Lung (tissue), 12 donors: ENCODE results near the gene APOC4. TPM values are rescaled to one million over a fixed set of nuclear protein-coding genes. Genes with fewer than 3 reads are reported as not detected.

Experiments
- ATAC-seq: fragments of 200-7000 bp; cut with Tn5 transposase; one replicate; pipeline ENCODE4 v1.9.1; 2020; ENCODE audit warnings: moderate number of reproducible peaks; ENCODE audit not compliant: insufficient read depth, low FRiP score
- DNase-seq, 3 donors: peaks; one replicate each; pipeline ENCODE4 v3.0.0-alpha.2; 2013 to 2017
- H3K27ac ChIP-seq, 2 donors: one replicate each; pipeline ENCODE4 v1.5.1; 2013; ENCODE audit warnings: mild to moderate bottlenecking in 2 of 2, moderate library complexity in 2 of 2, control low read depth in 1 of 2, inconsistent platforms in 1 of 2, low read depth in 1 of 2, low read length in 1 of 2
- H3K27me3 ChIP-seq, 3 donors: one replicate each; pipeline ENCODE4 v1.5.1; 2013; ENCODE audit warnings: low read length in 2 of 3; ENCODE audit not compliant: control insufficient read depth in 3 of 3, insufficient read depth in 3 of 3
- H3K36me3 ChIP-seq, 4 donors: one replicate each; pipeline ENCODE4 v1.5.1; 2013; ENCODE audit warnings: low read length in 4 of 4, mild to moderate bottlenecking in 1 of 4, moderate library complexity in 1 of 4; ENCODE audit not compliant: control insufficient read depth in 4 of 4, insufficient read depth in 4 of 4
- H3K4me1 ChIP-seq, 5 donors: one replicate each; pipeline ENCODE4 v1.5.1; 2013; ENCODE audit warnings: low read length in 5 of 5, mild to moderate bottlenecking in 2 of 5, moderate library complexity in 1 of 5; ENCODE audit not compliant: control insufficient read depth in 5 of 5, insufficient read depth in 5 of 5
- H3K4me3 ChIP-seq: one replicate; pipeline ENCODE4 v1.5.1; 2013; ENCODE audit warnings: mild to moderate bottlenecking, control low read depth, moderate library complexity
- H3K9ac ChIP-seq, 2 donors: one replicate each; pipeline ENCODE4 v1.5.1; 2013; ENCODE audit warnings: low read length in 2 of 2, control low read depth in 1 of 2; ENCODE audit not compliant: insufficient read depth in 1 of 2
- H3K9me3 ChIP-seq, 4 donors: one replicate each; pipeline ENCODE4 v1.5.1; 2013; ENCODE audit warnings: low read length in 3 of 4, mild to moderate bottlenecking in 1 of 4, moderate library complexity in 1 of 4; ENCODE audit not compliant: control insufficient read depth in 4 of 4, insufficient read depth in 3 of 4
- WGBS, 2 donors: extraction: QIAGEN DNeasy Blood & Tissue Kit; methylation state at CpG; one replicate each; pipeline ENCODE4 v1.1.7; 2013; 5-methylcytosine and 5-hydroxymethylcytosine counted together
- polyA plus RNA-seq, 2 donors: library from polyadenylated mRNA; stranded (reverse); fragments of 200-250 nt; gene quantifications; one replicate each; pipeline ENCODE4 v1.2.1, GENCODE V29; 2013
- total RNA-seq, 2 donors: library from RNA; depleted of rRNA in 1 of 2; stranded (reverse); fragments of >200 nt in 1 of 2; gene quantifications; one replicate each; pipeline ENCODE4 v1.2.1, GENCODE V29; 2014 to 2021
- TF ChIP-seq, protein P1 (sequence below): IDR thresholded peaks from 2 replicates; pipeline ENCODE4 v1.5.1; 2012; ENCODE audit warnings: mild to moderate bottlenecking; ENCODE audit errors: control extremely low read depth, extremely low read depth
- donor health status: control.
- donor health status: control.
- donor health status: Bipolar disorder and iron deficiency.
- donor health status: healthy.
- donor health status: DM: yes; HTN: yes; CAD: no.

The APOC4 gene
- total and polyA plus RNA-seq, 4 donors, result 0.98 TPM; not detected in 3

DNA sequence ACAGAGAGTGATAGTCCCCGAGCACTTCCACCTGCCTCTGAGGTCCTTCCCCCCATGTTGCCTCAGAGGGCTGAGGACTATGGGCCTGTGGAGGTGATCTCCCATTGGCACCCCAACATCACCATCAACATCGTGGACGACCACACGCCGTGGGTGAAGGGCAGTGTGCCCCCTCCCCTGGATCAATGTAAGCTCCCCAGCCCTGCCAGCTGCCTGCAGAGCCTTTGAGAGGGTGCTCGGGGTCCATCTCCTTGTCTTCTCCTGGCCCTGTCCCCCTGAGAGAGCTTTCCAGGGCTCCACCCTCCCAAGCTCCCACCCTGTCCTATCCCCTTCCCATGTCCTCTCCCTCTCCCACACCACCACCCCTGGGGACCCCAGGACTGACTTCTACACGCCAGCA is 44.4 kb downstream of the APOC4 start:
- Histone ChIP-seq H3K36me3 (peaks cover 5 to 73% (median 16%) of the 10 kb centered on the region in 4 donors), H3K4me3 (no peak overlapping the region), H3K9ac (no peak overlapping the region), H3K9me3 (no peaks in the 10 kb centered on the region), H3K27ac (no peak overlapping the region), H3K4me1 (no peaks in the 10 kb centered on the region), H3K27me3 (no peaks in the 10 kb centered on the region)
- ATAC-seq (no peak), DNase-seq (no peak)
- TF ChIP-seq, protein P1, sequence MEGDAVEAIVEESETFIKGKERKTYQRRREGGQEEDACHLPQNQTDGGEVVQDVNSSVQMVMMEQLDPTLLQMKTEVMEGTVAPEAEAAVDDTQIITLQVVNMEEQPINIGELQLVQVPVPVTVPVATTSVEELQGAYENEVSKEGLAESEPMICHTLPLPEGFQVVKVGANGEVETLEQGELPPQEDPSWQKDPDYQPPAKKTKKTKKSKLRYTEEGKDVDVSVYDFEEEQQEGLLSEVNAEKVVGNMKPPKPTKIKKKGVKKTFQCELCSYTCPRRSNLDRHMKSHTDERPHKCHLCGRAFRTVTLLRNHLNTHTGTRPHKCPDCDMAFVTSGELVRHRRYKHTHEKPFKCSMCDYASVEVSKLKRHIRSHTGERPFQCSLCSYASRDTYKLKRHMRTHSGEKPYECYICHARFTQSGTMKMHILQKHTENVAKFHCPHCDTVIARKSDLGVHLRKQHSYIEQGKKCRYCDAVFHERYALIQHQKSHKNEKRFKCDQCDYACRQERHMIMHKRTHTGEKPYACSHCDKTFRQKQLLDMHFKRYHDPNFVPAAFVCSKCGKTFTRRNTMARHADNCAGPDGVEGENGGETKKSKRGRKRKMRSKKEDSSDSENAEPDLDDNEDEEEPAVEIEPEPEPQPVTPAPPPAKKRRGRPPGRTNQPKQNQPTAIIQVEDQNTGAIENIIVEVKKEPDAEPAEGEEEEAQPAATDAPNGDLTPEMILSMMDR, result no peak
- 90 to 94% methylated on average over 7 of the region's 7 CpGs for WGBS, 2 donors

DNA sequence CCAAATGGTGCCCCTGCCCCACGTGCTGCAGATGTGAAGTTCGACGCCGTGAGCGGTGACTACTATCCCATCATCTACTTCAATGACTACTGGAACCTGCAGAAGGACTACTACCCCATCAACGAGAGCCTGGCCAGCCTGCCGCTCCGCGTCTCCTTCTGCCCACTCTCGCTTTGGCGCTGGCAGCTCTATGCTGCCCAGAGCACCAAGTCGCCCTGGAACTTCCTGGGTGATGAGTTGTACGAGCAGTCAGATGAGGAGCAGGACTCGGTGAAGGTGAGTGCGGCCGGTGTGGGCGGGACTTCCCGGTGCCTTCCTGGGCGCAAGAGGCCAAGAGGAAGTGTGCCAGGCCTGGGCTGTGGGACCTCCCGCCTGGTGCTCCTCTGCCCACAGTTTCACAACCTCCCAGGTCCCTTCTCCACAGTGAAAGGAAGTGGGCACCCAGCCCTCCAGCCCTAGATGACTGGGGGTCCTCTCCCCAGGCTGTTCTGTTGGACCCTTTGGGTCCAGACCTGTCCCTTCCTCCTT is 45.2 kb downstream of the APOC4 start:
- WGBS, 2 donors, result 74 to 81% methylated on average over 20 of the region's 20 CpGs
- TF ChIP-seq, protein P1, result no peak

DNA sequence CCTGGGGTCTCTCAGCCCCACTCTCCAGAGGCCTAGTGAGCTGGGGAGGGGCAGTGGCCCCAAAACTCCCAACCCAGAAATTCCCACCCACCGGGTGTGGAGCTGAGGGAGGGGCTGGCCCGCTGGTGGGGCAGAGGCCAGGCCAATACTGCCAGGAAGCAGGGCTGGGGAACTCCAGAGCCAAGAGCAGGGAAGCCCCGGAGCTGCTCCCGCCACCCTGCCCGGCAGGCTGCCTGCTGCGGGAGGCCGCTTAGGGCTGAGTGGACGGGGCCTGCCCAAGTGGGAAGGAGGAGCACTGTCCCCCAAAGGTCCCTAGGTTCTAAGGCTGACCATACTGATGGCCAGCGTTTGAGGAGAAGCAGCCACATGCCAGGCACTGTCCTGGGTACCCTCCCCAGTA is 46.2 kb downstream of the APOC4 start:
- 84 to 92% methylated on average over 7 to 9 of the region's 9 CpGs for WGBS, 2 donors
- H3K27ac ChIP-seq, result no peak overlapping the region
- no peaks in the 10 kb centered on the region for H3K9me3 ChIP-seq
- H3K4me3 ChIP-seq, result no peak overlapping the region
- no peak overlapping the region for H3K9ac ChIP-seq
- no peaks in the 10 kb centered on the region for H3K4me1 ChIP-seq
- TF ChIP-seq, protein P1, result no peak
- no peaks in the 10 kb centered on the region for H3K27me3 ChIP-seq
- H3K36me3 ChIP-seq, result peaks cover 10 to 86% (median 16%) of the 10 kb centered on the region in 4 donors
- DNase-seq (no peak), ATAC-seq (no peak)

More for the DNA sequence above, 45.2 kb downstream of the APOC4 start:
- Histone ChIP-seq H3K4me3 (no peak overlapping the region), H3K27ac (no peak overlapping the region), H3K36me3 (peaks cover 9 to 78% (median 16%) of the 10 kb centered on the region in 4 donors), H3K4me1 (no peaks in the 10 kb centered on the region), H3K27me3 (no peaks in the 10 kb centered on the region), H3K9me3 (no peaks in the 10 kb centered on the region), H3K9ac (no peak overlapping the region)
- ATAC-seq (no peak), DNase-seq (no peak)
